Activated T-helper 1 cell treated with anti-CD3 and anti-CD28 coated beads, Interleukin-2, amount 50 U/mL, for 16 hours (primary cell): ENCODE measurements around the gene ESR2.
"Not testable (repeated sequence)": the region's sequence is repeated elsewhere in the genome, so short reads cannot be mapped to it uniquely, and the experiment has no call there.

Experiments used
- DNase-seq, 2 donors: peaks; one replicate each; pipeline ENCODE4 v3.0.0-alpha.2; 2020; ENCODE audit warnings: low read depth in 1 of 2, low spot score in 1 of 2

The ESR2 gene

DNA sequence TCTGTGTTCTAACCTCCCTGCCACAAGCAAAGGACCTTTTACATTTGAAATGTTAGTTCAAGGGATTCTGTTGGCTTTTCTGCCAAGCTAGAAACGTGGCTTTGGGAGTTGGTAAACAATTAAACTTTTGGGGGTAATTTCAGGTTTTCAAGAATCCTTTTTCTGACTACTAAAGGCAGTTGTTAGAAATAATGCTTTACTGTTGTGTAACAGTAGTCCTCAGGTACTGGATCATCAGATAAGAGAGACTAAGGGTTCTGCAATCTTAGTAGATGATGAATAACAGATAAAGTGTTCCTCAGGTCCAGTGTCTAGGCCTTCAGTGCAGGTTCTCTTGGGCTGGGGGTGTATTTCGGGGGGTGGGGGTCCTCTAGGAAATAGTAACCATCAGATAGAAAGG is 249.1 kb downstream of the ESR2 start:
- no peak for DNase-seq

DNA sequence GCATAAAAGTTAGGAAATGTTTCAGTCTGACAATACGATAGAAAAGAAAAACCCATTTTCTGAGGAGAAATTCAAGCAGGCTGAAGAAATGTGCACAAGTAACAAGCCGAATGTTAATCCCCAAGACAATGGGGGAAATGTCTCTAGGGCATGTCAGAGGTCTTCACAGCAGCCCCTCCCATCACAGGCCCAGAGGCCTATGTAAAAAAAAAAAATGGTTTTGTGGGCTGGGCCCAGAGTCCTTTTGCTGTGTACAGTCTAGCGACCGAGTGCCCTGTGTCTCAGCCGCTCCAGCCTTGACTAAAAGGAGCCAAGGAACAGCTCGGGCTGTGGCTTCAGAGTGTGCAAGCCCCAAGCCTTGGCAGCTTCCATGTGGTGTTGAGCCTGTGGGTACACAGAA is 250.9 kb downstream of the ESR2 start:
- not testable (repeated sequence) for DNase-seq

DNA sequence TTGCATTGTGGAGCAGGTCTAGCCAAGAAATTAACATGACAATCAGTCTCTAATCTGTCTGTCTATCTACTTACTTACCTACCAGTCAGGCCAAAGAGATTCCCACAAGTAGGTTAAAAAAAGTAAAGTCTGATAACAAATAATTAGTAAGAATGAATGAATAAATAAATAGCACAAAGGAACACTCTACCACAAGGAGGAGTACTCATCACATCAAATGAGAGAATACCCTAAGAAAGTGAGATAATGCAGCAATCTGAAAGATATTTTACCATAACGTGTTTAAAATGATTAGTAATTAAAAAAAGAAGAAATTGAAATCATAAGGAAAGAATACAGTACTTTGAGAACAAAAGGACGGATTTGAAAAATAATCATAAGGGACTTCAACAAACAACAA is 254.1 kb downstream of the ESR2 start:
- no peak for DNase-seq

DNA sequence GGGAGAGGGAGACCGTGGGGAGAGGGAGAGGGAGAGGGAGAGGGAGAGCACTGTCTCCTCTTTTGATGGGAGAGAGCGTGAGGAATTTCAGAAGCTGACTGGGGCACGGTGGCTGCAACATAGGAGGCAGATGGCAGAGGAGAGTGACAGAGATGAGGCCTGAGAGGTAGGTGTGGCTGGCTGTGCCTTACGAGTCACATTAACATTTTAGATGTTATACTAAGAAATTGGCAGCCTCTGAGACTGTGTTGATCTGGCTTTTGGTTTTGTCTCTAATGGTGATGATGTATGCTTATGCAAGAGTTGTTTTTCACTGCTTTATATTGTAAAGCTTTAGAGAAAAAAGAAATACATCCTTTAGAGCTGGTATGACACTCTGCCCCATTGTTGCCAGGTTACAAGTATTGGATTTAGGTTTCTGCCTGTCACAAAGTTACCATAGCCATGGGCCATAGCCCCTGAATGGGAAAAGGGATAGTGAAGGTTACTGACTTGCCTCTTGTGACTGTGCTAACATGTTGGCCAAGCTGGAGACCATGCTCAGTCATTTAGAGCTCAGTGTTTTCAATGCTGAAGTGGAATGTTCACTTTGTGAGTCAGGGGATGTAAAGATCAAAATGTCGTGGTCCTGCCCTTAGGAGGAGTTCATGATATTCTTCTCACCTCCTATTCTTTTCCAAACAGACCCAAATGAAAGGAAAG is 255.2 kb downstream of the ESR2 start:
- DNase-seq, result no peak

DNA sequence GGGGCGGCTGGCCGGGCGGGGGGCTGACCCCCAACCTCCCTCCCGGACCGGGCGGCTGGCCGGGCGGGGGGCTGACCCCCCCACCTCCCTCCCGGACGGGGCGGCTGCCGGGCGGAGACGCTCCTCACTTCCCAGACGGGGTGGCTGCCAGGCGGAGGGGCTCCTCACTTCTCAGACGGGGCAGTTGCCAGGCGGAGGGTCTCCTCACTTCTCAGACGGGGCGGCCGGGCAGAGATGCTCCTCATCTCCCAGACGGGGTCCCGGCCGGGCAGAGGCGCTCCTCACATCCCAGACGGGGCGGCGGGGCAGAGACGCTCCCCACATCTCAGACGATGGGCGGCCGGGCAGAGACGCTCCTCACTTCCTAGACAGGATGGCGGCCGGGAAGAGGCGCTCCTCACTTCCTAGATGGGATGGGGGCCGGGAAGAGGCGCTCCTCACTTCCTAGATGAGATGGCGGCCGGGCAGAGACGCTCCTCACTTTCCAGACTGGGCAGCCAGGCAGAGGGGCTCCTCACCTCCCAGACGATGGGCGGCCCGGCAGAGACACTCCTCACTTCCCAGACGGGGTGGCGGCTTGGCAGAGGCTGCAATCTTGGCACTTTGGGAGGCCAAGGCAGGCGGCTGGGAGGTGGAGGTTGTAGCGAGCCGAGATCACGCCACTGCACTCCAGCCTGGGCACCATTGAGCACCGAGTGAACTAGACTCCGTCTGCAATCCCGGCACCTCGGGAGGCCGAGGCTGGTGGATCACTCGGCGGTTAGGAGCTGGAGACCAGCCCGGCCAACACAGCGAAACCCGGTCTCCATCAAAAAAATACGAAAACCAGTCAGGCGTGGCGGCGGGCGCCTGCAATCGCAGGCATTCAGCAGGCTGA is 256.1 kb downstream of the ESR2 start:
- DNase-seq, result not testable (repeated sequence)

DNA sequence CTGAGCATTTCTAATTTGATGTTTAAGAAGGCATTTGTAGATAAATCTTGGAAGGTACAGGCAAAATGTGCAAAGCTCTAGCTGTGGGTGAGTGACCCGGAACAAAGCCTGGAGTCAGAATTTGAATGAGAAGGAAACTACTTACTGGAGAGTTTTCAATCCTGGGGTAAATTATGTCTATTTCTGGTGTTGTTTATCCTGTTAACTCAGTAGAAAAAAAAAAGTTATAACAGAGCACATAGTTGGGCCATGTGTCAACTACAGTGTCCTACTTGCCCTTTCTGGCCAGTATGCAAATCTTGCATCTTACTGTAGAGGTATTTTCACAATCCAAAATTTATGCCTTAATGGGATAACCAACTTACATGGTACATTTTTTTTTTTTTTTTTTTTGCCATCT is 259.0 kb downstream of the ESR2 start:
- DNase-seq, result no peak
